ENCODE data around the gene MTHFS. TPM values are rescaled to one million over a fixed set of nuclear protein-coding genes. Genes with fewer than 3 reads are reported as not detected.

MTHFS gene
- total RNA-seq, 1 donor from 2014 or later: 20.5 TPM

- intact Hi-C loops (cut with DNase I): no loop called here
- no peak for ATAC-seq (ENCODE audit: poor library complexity)
- no peak for DNase-seq
Measured at GRCh38 chr15:79832367-79833120, 64.3 kb downstream of the MTHFS start.

DNA sequence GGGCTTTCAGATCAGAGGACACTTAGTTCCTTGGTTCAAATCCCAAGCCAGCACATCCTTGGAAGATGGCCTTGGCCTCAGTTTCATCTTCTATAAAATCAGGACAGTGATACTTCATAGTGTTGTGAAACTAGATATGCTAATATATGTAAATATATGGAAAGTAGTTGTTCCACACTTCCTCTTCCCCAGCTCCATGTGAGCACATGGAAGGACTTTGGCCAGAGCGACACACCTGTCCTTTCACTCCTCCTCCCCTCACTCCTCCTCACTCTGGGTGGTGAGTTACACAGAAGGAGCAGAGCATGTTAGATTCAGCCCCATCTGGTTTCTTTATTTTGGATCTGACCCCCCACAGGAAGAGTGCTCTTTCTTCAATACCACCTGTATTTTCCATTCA, 65.2 kb downstream of the MTHFS start:
- intact Hi-C loops (cut with DNase I): no loop called here
- ATAC-seq (ENCODE audit: poor library complexity) (no peak), DNase-seq (no peak)

DNA sequence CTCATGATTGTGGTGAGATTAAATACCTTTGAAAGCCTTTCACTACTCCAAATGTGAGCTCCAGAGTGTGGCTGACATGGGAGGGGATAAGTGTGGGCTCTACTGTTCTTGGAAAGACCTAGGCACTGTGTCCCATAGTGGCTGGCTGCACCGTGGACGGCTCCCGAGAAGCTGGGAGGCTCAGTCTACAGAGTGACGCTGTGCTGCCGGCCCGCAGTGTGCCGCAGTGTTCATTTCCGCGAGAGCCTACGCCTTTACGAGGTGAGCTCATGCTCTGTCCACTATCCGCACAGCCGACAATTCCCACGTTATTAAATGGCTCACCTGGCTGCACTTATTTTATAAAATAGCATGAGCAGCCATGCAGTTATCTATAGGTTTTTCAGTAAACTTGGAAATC, 66.9 kb downstream of the MTHFS start:
- intact Hi-C loops (cut with DNase I): no loop called here
- no peak for ATAC-seq (ENCODE audit: poor library complexity)
- no peak for DNase-seq

- DNase-seq (no peak), ATAC-seq (ENCODE audit: poor library complexity) (no peak)
- intact Hi-C loops (cut with DNase I): no loop called here
Measured at GRCh38 chr15:79828447-79828846, 68.4 kb downstream of the MTHFS start.

DNA sequence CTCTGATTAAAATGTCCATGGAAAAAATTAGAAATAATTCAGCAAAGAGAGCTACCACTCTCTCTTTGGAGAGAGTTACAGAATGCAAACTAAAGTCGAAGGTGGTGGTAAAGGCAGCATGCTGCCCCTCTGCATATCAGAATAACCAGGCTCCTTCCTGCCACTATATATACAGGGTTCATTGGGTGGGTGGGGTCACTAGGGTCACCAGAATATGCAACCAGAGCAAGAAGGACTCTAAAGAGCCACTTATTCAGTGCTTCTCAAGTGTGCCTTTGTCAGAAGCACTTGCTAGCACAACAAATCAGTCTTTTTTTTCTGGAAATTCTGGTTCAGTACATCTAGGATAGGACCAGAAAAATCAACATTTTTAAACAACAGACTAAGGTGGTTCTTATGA, 70.0 kb downstream of the MTHFS start:
- DNase-seq (no peak), ATAC-seq (ENCODE audit: poor library complexity) (no peak)
- intact Hi-C loops (cut with DNase I): no loop called here

GRCh38 chr15:79824136-79824701, 72.6 kb downstream of the MTHFS start:
- DNase-seq (no peak), ATAC-seq (ENCODE audit: poor library complexity) (no peak)
- intact Hi-C loops (cut with DNase I): no loop called here

GRCh38 chr15:79820820-79821219, 76.0 kb downstream of the MTHFS start:
- ATAC-seq (ENCODE audit: poor library complexity) (no peak), DNase-seq (no peak)
- intact Hi-C loops (cut with DNase I): no loop called here

GRCh38 chr15:79820176-79820575, 76.6 kb downstream of the MTHFS start:
- intact Hi-C loops (cut with DNase I): no loop called here
- DNase-seq (no peak), ATAC-seq (ENCODE audit: poor library complexity) (no peak)

- intact Hi-C loops (cut with DNase I): no loop called here
- ATAC-seq (ENCODE audit: poor library complexity): no peak
- DNase-seq: no peak
Measured at GRCh38 chr15:79816571-79816970, 80.2 kb downstream of the MTHFS start.

GRCh38 chr15:79815468-79815867, 81.3 kb downstream of the MTHFS start:
- peak; percentile 52 for DNase-seq

DNA sequence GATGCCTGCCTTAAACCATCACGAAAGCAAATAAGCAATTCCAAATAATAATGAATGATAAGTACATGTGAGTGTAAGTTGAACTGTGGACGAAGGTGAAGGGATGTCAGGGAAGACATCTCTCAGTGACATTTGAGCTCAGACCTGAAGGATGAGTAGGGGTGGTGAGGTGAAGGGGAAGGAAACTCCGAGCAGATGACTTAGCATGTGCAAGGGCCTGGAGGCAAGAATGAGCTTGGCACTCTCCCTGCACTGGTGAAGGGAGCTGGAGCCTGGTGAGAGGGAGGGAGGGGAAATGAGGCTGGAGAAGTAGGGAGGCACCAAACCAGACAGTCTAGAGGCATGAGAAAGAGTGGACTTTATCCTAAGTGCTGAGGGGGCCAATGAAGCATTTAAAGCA, 84.3 kb downstream of the MTHFS start:
- ATAC-seq (ENCODE audit: poor library complexity) (no peak), DNase-seq (no peak)
- intact Hi-C loops (cut with DNase I): no loop called here

More at GRCh38 chr15:79815468-79815867, 81.3 kb downstream of the MTHFS start:
- ATAC-seq (ENCODE audit: poor library complexity): peak; percentile 47
- intact Hi-C loops (cut with DNase I): no loop called here

GRCh38 chr15:79811406-79812405, 85.1 kb downstream of the MTHFS start:
- intact Hi-C loops (cut with DNase I): no loop called here
- peak; percentile 84 for DNase-seq
- ATAC-seq (ENCODE audit: poor library complexity): peak; percentile 94

GRCh38 chr15:79804838-79805237, 92.0 kb downstream of the MTHFS start:
- ATAC-seq (ENCODE audit: poor library complexity) (no peak), DNase-seq (no peak)
- intact Hi-C loops (cut with DNase I): no loop called here

GRCh38 chr15:79798311-79798710, 98.5 kb downstream of the MTHFS start:
- DNase-seq (no peak), ATAC-seq (ENCODE audit: poor library complexity) (no peak)
- intact Hi-C loops (cut with DNase I): no loop called here

Other genes starting within 250 kb of the MTHFS start
- gene BCL2A1, start 74.2 kb upstream of the MTHFS start, total RNA-seq: 0.43 TPM
- gene ZFAND6, start 162.7 kb upstream of the MTHFS start, total RNA-seq: 62.8 TPM

Data from Right ventricle myocardium superior (tissue), 1 donor.